Cardiac muscle cell (in vitro differentiated cells and primary cell): ENCODE measurements around the gene LCN2. TPM values are rescaled to one million over a fixed set of nuclear protein-coding genes. Genes with fewer than 3 reads are reported as not detected.

Source experiments
- polyA plus RNA-seq: library from polyadenylated mRNA; unstranded; fragments of >200 nt; fragmentation: Nextera tagmentation; extraction: Ambion mirVana; gene quantifications from 2 replicates; pipeline ENCODE4 v1.2.1, GENCODE V29; 2016
- total RNA-seq: library from RNA; depleted of rRNA; stranded (reverse); fragments of >200 nt; gene quantifications from 2 replicates; pipeline ENCODE4 v1.2.3, GENCODE V29; 2016

Gene LCN2
- total and polyA plus RNA-seq, 2 experiments from 2014 or later, result not detected

Other genes starting within 250 kb of the LCN2 start
- gene ST6GALNAC6, start 249.8 kb upstream of the LCN2 start, total RNA-seq, result 49.4 and 73.4 TPM in 2 replicates
- gene ST6GALNAC6, start 249.8 kb upstream of the LCN2 start, polyA plus RNA-seq, result 53.0 and 85.2 TPM in 2 replicates
- 66.2 and 119 TPM in 2 replicates for gene ST6GALNAC4, start 232.4 kb upstream of the LCN2 start, total RNA-seq
- 48.8 and 71.4 TPM in 2 replicates for gene ST6GALNAC4, start 232.4 kb upstream of the LCN2 start, polyA plus RNA-seq
- 0.89 and 1.7 TPM in 2 replicates for gene PIP5KL1, start 218.7 kb upstream of the LCN2 start, total RNA-seq
- 3.4 and 3.5 TPM in 2 replicates for gene PIP5KL1, start 218.7 kb upstream of the LCN2 start, polyA plus RNA-seq
- 26.1 and 35.6 TPM in 2 replicates for gene DPM2, start 211.6 kb upstream of the LCN2 start, total RNA-seq
- 54.2 and 70.7 TPM in 2 replicates for gene DPM2, start 211.6 kb upstream of the LCN2 start, polyA plus RNA-seq
- gene EEIG1, start 168.5 kb upstream of the LCN2 start, total RNA-seq, result 20.9 and 25.6 TPM in 2 replicates
- 26.6 and 32.5 TPM in 2 replicates for gene EEIG1, start 168.5 kb upstream of the LCN2 start, polyA plus RNA-seq
- gene NAIF1, start 82.1 kb upstream of the LCN2 start, total RNA-seq, result 9.4 and 15.2 TPM in 2 replicates
- gene NAIF1, start 82.1 kb upstream of the LCN2 start, polyA plus RNA-seq, result 6.9 and 10.9 TPM in 2 replicates
- gene SLC25A25, start 81.2 kb upstream of the LCN2 start, total RNA-seq, result 13.0 and 15.8 TPM in 2 replicates
- 9.1 and 9.8 TPM in 2 replicates for gene SLC25A25, start 81.2 kb upstream of the LCN2 start, polyA plus RNA-seq
- gene PTGES2, start 21.7 kb upstream of the LCN2 start, total RNA-seq, result 132 and 141 TPM in 2 replicates
- 206 and 240 TPM in 2 replicates for gene PTGES2, start 21.7 kb upstream of the LCN2 start, polyA plus RNA-seq
- gene BBLN, start 10.8 kb downstream of the LCN2 start, total RNA-seq, result 595 and 729 TPM in 2 replicates
- 243 and 262 TPM in 2 replicates for gene BBLN, start 10.8 kb downstream of the LCN2 start, polyA plus RNA-seq
- gene CIZ1, start 42.1 kb downstream of the LCN2 start, total RNA-seq, result 63.1 and 105 TPM in 2 replicates
- 95.0 and 119 TPM in 2 replicates for gene CIZ1, start 42.1 kb downstream of the LCN2 start, polyA plus RNA-seq
- gene DNM1, start 53.9 kb downstream of the LCN2 start, total RNA-seq, result 17.6 and 42.3 TPM in 2 replicates
- gene DNM1, start 53.9 kb downstream of the LCN2 start, polyA plus RNA-seq, result 24.3 and 47.2 TPM in 2 replicates
- gene GOLGA2, start 126.6 kb downstream of the LCN2 start, total RNA-seq, result 95.3 and 96.4 TPM in 2 replicates
- gene GOLGA2, start 126.6 kb downstream of the LCN2 start, polyA plus RNA-seq, result 32.0 and 35.3 TPM in 2 replicates
- 37.7 and 61.0 TPM in 2 replicates for gene SWI5, start 126.8 kb downstream of the LCN2 start, total RNA-seq
- gene SWI5, start 126.8 kb downstream of the LCN2 start, polyA plus RNA-seq, result 58.2 and 82.6 TPM in 2 replicates
- gene TRUB2, start 173.0 kb downstream of the LCN2 start, total RNA-seq, result 15.5 and 18.6 TPM in 2 replicates
- 54.2 and 63.5 TPM in 2 replicates for gene TRUB2, start 173.0 kb downstream of the LCN2 start, polyA plus RNA-seq
- 87.1 and 93.3 TPM in 2 replicates for gene COQ4, start 173.4 kb downstream of the LCN2 start, total RNA-seq
- gene COQ4, start 173.4 kb downstream of the LCN2 start, polyA plus RNA-seq, result 75.1 and 81.1 TPM in 2 replicates
- 16.9 and 30.2 TPM in 2 replicates for gene SLC27A4, start 191.1 kb downstream of the LCN2 start, total RNA-seq
- 17.8 TPM in 2 replicates for gene SLC27A4, start 191.1 kb downstream of the LCN2 start, polyA plus RNA-seq
- 48.0 and 51.8 TPM in 2 replicates for gene URM1, start 221.9 kb downstream of the LCN2 start, total RNA-seq
- 39.7 and 71.0 TPM in 2 replicates for gene URM1, start 221.9 kb downstream of the LCN2 start, polyA plus RNA-seq